22Rv1 (cell line): ENCODE measurements around the gene PPEF1.

Experiments used
- H3K27ac ChIP-seq: fragments of 450-650 bp; 2 replicates; pipeline ENCODE4 v1.5.1; 2017
- ZFX ChIP-seq: fragments of 450-650 bp; IDR thresholded peaks from 2 replicates; pipeline ENCODE4 v1.6.1; 2017; ENCODE audit warnings: antibody characterized with exemption, borderline replicate concordance
- TF ChIP-seq, protein P1 (sequence below): fragments of 450-650 bp; IDR thresholded peaks from 2 replicates; pipeline ENCODE4 v1.5.1; 2017; ENCODE audit warnings: mild to moderate bottlenecking

Gene PPEF1

DNA sequence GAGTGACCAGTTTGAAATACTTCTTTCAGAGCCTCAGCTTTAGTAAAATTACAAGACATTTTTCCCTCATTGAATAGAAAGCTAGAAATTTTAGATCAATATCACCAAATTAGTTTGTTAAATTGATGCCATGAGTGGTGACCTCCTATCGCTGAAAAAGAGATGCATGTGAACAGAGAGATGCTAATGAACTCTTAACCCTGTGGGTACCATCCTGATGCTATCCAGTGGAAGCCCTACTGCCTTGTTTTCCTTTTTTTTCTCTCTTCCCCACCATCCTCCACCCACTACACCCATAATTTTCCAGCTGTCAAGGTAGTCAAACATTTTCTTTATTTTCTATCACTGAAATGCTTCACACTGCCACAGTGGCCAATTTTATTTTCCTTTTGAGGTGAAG is 61.9 kb downstream of the PPEF1 start:
- TF ChIP-seq ZFX, result no peak
- TF ChIP-seq, protein P1, sequence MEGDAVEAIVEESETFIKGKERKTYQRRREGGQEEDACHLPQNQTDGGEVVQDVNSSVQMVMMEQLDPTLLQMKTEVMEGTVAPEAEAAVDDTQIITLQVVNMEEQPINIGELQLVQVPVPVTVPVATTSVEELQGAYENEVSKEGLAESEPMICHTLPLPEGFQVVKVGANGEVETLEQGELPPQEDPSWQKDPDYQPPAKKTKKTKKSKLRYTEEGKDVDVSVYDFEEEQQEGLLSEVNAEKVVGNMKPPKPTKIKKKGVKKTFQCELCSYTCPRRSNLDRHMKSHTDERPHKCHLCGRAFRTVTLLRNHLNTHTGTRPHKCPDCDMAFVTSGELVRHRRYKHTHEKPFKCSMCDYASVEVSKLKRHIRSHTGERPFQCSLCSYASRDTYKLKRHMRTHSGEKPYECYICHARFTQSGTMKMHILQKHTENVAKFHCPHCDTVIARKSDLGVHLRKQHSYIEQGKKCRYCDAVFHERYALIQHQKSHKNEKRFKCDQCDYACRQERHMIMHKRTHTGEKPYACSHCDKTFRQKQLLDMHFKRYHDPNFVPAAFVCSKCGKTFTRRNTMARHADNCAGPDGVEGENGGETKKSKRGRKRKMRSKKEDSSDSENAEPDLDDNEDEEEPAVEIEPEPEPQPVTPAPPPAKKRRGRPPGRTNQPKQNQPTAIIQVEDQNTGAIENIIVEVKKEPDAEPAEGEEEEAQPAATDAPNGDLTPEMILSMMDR, result no peak
- no peak overlapping the region for H3K27ac ChIP-seq

DNA sequence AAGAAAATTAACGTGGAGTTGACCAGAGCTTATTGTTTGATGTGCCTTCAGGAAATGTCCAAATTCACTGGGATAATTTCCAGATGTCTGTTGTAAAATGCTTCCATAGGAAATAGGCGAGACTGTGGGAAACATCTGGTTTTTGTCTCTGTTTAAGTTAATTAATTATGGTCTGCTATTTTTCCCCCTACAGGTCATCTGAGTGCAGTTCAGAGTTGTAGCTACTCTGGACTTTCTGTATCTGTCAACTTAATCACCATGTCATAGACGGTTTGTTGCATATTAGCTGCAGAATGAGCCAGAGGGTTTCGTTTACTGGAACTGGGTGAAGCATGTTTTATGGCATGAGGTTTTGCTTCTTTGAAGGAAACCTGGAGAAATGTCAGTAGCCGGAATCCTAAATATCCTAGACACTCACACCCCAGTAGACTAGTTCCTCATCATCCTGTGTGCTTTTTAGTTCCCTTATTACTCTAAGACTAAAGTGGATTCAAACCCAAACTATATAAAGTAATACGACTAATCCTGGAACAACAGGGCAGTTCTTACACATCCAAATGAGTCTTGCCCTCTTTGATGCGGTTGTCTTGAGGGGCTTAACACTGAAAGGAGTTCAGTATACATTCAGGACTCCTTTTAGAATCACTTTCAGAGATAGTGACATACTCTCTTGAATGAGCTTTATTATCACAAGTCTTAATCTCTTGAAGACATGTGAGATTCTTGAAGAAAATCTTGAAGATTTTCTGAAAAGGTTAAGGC is 62.5 kb downstream of the PPEF1 start:
- no peak for TF ChIP-seq ZFX
- TF ChIP-seq, protein P1, result no peak
- no peak overlapping the region for H3K27ac ChIP-seq

DNA sequence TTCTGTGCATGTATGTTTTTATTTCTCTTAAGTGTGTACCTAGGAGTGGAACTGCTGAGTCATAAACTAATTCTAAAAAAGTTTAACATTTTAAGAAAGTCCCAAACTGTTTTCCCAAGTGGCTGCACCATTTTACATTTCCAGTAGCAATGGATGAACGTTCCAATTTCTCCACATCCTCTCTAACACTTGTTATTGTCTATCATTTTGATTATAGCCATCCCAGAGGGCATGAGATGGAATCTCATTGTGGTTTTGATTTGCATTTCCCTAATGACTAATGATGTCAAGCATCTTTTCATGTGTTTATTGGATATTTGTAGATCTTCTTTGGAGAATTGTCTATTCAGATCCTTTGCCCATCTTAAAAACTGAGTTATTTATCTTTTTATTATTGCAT is 82.5 kb downstream of the PPEF1 start:
- H3K27ac ChIP-seq, result no peak overlapping the region
- no peak for TF ChIP-seq ZFX
- TF ChIP-seq, protein P1, result no peak

DNA sequence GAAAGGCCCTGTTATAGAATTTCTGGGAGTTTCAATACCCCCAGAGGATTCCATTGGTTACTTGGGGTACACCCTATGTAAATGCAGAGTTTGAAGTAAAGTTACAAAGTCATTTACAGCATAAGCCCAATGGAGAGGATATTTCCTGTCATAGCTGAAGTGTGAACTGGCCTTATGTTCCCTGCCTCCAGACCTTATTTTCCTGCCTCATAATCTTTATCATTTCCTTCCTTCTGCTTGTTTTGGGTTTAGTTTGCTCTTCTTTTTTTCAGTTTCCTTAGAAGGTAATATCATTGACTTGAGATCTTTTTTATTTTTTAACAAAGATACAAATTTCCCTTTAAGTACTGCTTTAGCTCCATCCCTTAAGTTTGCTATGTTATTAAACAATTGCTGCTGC is 85.4 kb downstream of the PPEF1 start:
- H3K27ac ChIP-seq, result no peak overlapping the region
- TF ChIP-seq, protein P1, result no peak
- TF ChIP-seq ZFX, result no peak

DNA sequence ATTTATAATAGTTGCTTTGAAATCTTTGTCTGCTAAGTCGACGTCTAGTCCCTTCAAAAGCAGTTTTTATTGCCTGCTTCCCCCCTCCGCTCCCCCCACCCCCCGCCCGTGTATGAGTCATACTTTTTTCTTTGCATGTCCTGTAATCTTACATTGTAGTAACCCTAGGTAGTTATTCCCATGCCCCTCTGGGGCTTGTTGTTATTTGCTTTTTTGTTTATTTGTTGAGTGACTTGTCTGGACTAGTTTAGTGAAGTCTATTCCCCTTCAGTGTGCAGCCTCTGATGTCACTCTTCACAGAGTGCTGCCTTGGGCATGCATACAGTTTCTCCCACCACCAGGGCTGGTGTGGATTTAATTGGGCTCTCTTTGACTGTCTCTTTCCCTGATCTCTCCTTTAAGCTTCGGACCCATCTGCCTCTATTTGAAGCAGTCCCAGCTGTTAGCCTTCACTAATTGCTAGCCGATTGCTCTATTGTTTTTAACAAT is 86.2 kb downstream of the PPEF1 start:
- no peak overlapping the region for H3K27ac ChIP-seq
- TF ChIP-seq ZFX, result no peak
- TF ChIP-seq, protein P1, result no peak

DNA sequence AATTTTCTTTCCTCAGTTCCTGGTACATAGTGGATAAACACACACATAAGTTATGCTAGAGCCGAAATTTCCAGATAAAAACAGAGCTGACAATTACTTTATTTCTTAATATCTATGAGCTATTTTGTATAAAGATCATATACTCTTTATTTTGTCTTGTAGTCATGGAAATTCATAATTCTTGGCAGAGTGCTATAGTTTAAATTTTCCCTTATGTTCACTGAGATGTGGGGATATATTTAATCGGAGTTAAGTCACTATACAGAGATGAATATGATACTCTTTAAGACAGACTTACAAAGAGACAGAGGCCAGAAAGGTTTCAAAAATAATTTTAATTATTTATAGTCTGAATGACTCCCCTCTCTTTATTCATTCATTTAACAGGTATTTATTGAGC is 89.7 kb downstream of the PPEF1 start:
- TF ChIP-seq ZFX, result no peak
- TF ChIP-seq, protein P1, result no peak
- no peak overlapping the region for H3K27ac ChIP-seq

DNA sequence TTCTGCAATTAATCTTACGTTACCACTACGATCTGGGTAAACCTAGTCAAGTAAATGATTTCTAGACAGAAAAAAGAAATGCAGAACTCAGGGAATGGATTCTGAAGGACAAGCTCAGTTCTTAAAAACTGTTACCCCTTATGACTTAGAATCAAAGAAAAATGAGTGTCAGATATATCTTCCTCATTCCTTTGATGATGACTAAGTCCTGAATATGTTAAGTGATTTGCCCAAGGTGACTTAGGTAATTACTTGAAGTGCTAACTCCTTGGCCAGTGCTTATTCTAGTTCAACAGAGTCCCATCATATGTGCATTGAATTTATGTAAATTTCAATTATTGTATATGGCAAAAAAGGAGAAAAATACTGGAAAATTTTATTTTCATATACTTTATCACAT is 92.5 kb downstream of the PPEF1 start:
- no peak for TF ChIP-seq ZFX
- TF ChIP-seq, protein P1, result no peak
- H3K27ac ChIP-seq, result no peak overlapping the region
